ENCODE measurements around the gene VAMP1.

- no peak for TF ChIP-seq POLR2A (IDR thresholded peaks at IDR 0.05; ENCODE audit: low read length)
- no peak for TF ChIP-seq GATA1 (IDR thresholded peaks at IDR 0.05; ENCODE audit: low read depth, low read length)
These were observed 4.9 kb downstream of the VAMP1 start for GRCh38 chr12:6465467-6466183.

All from erythroblast (primary cell).